IPS-11a (cell line): Measurements from ENCODE around the gene MAP4K3.

Experiments used
- H3K4me3 ChIP-seq: one replicate; pipeline ENCODE4 v1.5.1; 2013; ENCODE audit warnings: low read depth, low read length, control low read depth

Gene MAP4K3

GRCh38 chr2:39213015-39213414 is 224.1 kb downstream of the MAP4K3 start:
- no peak overlapping the region for H3K4me3 ChIP-seq

DNA sequence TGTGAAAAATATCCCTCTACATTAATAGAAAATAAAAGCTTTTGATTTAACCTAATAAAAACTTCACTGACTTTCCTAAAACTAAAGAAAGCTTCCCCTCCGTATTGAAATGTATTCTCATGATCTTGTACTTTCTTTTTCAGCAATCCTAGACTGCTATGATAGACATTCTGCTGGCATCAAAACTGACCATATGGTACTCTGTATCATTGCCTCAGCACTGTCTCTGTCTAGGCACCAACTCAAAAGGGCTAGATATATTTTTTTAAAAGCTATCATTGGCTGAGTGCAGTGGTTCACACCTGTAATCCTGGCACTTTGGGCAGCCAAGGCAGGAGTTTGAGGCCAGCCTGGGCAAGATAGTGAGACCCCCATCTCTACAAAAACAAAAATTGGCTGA is 226.2 kb downstream of the MAP4K3 start:
- H3K4me3 ChIP-seq: no peak overlapping the region

- no peak overlapping the region for H3K4me3 ChIP-seq
Observed at GRCh38 chr2:39203382-39203781, 233.7 kb downstream of the MAP4K3 start.

- no peak overlapping the region for H3K4me3 ChIP-seq
Observed at GRCh38 chr2:39202639-39203369, 234.3 kb downstream of the MAP4K3 start.
